RWPE2 (cell line): ENCODE data around the gene MAPKAPK3.

Experiments used
- ATAC-seq: fragments of 200-7000 bp; cut with Tn5 transposase; 3 replicates; pipeline ENCODE4 v1.9.1; 2021; ENCODE audit warnings: low read depth
- DNase-seq: peaks from one replicate; pipeline ENCODE4 v3.0.0-alpha.2; 2020; ENCODE audit warnings: low spot score
- H3K27ac ChIP-seq: fragments of 450-650 bp; 2 replicates; pipeline ENCODE4 v1.5.1; 2017; ENCODE audit warnings: mild to moderate bottlenecking; ENCODE audit not compliant: poor library complexity, severe bottlenecking
- H3K27me3 ChIP-seq: fragments of 250-450 bp; sonication (Bioruptor Pico); 2 replicates; pipeline ENCODE4 v1.5.1; 2021; ENCODE audit warnings: mild to moderate bottlenecking, moderate library complexity; ENCODE audit not compliant: insufficient read depth, poor library complexity, severe bottlenecking
- H3K36me3 ChIP-seq: fragments of 250-450 bp; sonication (Bioruptor Pico); 2 replicates; pipeline ENCODE4 v1.5.1; 2020; ENCODE audit warnings: low read depth, mild to moderate bottlenecking, moderate library complexity
- H3K4me1 ChIP-seq: fragments of 250-450 bp; sonication (Bioruptor Pico); 2 replicates; pipeline ENCODE4 v1.5.1; 2021; ENCODE audit warnings: mild to moderate bottlenecking, moderate library complexity; ENCODE audit not compliant: insufficient read depth, poor library complexity, severe bottlenecking
- H3K4me3 ChIP-seq: fragments of 250-450 bp; sonication (Bioruptor Pico); 2 replicates; pipeline ENCODE4 v1.5.1; 2021; ENCODE audit warnings: mild to moderate bottlenecking, moderate library complexity; ENCODE audit not compliant: severe bottlenecking
- H3K9me3 ChIP-seq: fragments of 250-450 bp; sonication (Bioruptor Pico); 2 replicates; pipeline ENCODE4 v1.5.1; 2021; ENCODE audit warnings: mild to moderate bottlenecking, moderate library complexity; ENCODE audit not compliant: severe bottlenecking
- TF ChIP-seq, protein P1 (sequence below): fragments of 450-650 bp; IDR thresholded peaks from one replicate; pipeline ENCODE4 v1.5.1; 2017; ENCODE audit warnings: mild to moderate bottlenecking, moderate library complexity; ENCODE audit not compliant: poor library complexity, severe bottlenecking

MAPKAPK3 gene

DNA sequence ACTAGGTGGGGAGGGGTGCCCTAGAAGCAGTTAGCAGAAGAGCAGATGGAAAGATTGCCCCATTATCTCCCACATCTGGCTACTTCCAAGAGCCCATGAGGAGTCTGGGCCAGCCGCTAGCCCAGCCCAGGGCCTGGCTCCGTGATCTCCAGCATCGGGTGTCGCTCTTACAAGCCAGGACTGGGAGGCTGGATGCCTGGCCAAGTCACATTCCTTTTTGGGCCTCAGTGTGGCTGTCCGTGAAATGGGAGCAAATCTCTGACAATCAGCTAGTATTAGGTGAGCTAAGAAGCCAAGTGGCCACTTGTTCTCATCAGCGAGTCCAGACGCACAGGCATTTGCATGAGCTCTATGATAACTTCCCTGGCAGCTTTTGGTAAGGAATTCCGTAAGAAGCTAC is 34.5 kb downstream of the MAPKAPK3 start:
- H3K27ac ChIP-seq: no peak overlapping the region
- H3K27me3 ChIP-seq: no peaks in the 10 kb centered on the region
- TF ChIP-seq, protein P1, sequence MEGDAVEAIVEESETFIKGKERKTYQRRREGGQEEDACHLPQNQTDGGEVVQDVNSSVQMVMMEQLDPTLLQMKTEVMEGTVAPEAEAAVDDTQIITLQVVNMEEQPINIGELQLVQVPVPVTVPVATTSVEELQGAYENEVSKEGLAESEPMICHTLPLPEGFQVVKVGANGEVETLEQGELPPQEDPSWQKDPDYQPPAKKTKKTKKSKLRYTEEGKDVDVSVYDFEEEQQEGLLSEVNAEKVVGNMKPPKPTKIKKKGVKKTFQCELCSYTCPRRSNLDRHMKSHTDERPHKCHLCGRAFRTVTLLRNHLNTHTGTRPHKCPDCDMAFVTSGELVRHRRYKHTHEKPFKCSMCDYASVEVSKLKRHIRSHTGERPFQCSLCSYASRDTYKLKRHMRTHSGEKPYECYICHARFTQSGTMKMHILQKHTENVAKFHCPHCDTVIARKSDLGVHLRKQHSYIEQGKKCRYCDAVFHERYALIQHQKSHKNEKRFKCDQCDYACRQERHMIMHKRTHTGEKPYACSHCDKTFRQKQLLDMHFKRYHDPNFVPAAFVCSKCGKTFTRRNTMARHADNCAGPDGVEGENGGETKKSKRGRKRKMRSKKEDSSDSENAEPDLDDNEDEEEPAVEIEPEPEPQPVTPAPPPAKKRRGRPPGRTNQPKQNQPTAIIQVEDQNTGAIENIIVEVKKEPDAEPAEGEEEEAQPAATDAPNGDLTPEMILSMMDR: no peak
- no peak for ATAC-seq
- H3K9me3 ChIP-seq: no peaks in the 10 kb centered on the region
- no peaks in the 10 kb centered on the region for H3K4me1 ChIP-seq
- H3K4me3 ChIP-seq: no peak overlapping the region
- no peak for DNase-seq
- no peaks in the 10 kb centered on the region; the same call in 1 of the 2 replicates for H3K36me3 ChIP-seq

- Histone ChIP-seq H3K9me3 (no peaks in the 10 kb centered on the region), H3K27me3 (no peaks in the 10 kb centered on the region), H3K4me3 (no peak overlapping the region), H3K27ac (no peak overlapping the region), H3K4me1 (no peaks in the 10 kb centered on the region), H3K36me3 (no peaks in the 10 kb centered on the region)
- DNase-seq: no peak
- TF ChIP-seq, protein P1: no peak
- no peak for ATAC-seq
Observed at GRCh38 chr3:50651920-50652529, 35.1 kb downstream of the MAPKAPK3 start.

DNA sequence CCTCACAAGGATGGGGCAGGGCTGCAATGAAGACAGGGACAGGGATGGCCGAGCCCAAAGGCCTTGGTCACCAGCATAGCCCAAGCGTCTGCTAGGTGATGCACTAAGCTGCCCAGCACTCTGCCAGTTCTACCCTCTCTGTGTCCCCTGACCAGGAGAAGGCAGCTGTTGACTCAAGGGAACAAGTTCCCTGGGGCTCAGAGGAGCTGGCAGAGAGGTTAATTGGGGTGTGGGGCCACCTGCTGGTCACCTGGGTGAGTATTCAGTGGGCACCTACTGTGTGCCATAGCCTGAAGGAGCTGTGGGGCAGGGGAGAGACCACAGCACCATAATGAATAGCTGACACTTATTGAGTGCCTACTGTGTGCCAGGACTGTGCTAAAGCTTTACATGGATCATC is 35.8 kb downstream of the MAPKAPK3 start:
- no peak for DNase-seq
- Histone ChIP-seq H3K4me1 (no peaks in the 10 kb centered on the region), H3K9me3 (no peaks in the 10 kb centered on the region), H3K27ac (no peak overlapping the region), H3K4me3 (no peak overlapping the region), H3K36me3 (no peaks in the 10 kb centered on the region), H3K27me3 (no peaks in the 10 kb centered on the region)
- TF ChIP-seq, protein P1: peak; percentile 64
- peak; percentile 64 for ATAC-seq

DNA sequence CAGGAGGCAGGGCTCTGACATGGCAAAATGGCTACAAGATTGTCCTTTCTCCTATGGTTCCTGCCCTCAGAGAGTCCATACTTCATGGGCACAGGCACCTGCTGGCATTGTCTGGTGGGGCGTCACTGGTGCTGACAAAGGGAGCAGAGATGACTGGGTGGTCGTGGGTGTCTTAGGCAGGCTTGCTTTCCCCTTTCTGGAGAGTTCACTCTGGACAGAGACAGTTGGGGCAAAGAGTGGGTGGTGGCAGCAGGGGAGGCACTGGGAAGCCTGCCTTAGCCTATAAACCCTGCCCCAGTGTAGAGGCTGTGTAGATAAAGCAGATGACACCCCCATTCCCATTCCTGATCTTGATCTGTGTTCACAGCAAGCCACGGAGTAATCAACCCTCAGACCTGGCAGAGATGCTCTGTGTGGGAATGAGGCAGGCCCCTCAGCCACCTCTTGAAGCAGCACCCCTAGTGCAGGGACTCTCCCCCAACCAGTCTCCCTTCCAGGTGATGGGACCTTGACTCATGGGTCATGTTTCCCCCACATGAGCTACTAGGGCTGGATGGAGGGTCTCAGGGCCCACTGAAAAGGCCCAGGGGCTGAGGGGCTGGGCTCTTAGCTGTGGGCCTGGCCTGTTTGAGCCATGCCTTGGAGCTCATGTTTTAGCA is 37.1 kb downstream of the MAPKAPK3 start:
- Histone ChIP-seq H3K27ac (no peak overlapping the region), H3K4me1 (no peaks in the 10 kb centered on the region), H3K9me3 (no peaks in the 10 kb centered on the region), H3K27me3 (no peaks in the 10 kb centered on the region), H3K36me3 (no peaks in the 10 kb centered on the region), H3K4me3 (no peak overlapping the region)
- no peak for DNase-seq
- TF ChIP-seq, protein P1: no peak
- ATAC-seq: no peak
